ENCODE data around the gene CEP350.

- no peak for TF ChIP-seq CTCF (conservative IDR thresholded peaks at IDR 0.05 in 1 of 2, IDR thresholded peaks at IDR 0.05 in 1 of 2; ENCODE audit: low read depth in 1 of 2, low read length in 2 of 2)
- no peak for TF ChIP-seq EZH2 (IDR thresholded peaks at IDR 0.05; ENCODE audit: low read length, missing control alignments)
Measured at GRCh38 chr1:179925302-179925701, 29.3 kb upstream of the CEP350 start.
